HepG2 (cell line): ENCODE data around the gene ZNF189. TPM values are rescaled to one million over a fixed set of nuclear protein-coding genes. Genes with fewer than 3 reads are reported as not detected.

ENCODE experiments used
- ATM ChIP-seq: fragments of 450-650 bp; IDR thresholded peaks from 2 replicates; pipeline ENCODE4 v1.7.1; 2017; ENCODE audit warnings: mild to moderate bottlenecking, borderline replicate concordance
- CBX2 ChIP-seq, 2 experiments: fragments of 200-600 bp in 1 of 2; sonication (generic); formaldehyde crosslinking in 1 of 2; IDR thresholded peaks; 2 replicates each; pipeline versions ENCODE4 v1.7.0 to v1.8.1; 2018 to 2022; ENCODE audit warnings: low read depth in 2 of 2, low read length in 1 of 2, mild to moderate bottlenecking in 1 of 2, missing genetic modification reagents in 1 of 2
- CEBPB ChIP-seq: IDR thresholded peaks from 2 replicates; pipeline ENCODE4 v1.6.1; 2011; ENCODE audit warnings: low read depth, low read length, improper control_type of control experiment, borderline replicate concordance
- CEBPG ChIP-seq: IDR thresholded peaks from 2 replicates; pipeline ENCODE4 v1.6.1; 2016
- CHCHD3 ChIP-seq: sonication (generic); formaldehyde crosslinking; IDR thresholded peaks from 2 replicates; pipeline ENCODE4 v1.8.0; 2022; ENCODE audit warnings: mild to moderate bottlenecking, missing genetic modification reagents, moderate library complexity
- HINFP ChIP-seq: sonication (generic); formaldehyde crosslinking; IDR thresholded peaks from 2 replicates; pipeline ENCODE4 v1.4.0; 2020; ENCODE audit warnings: low read depth, mild to moderate bottlenecking, missing genetic modification reagents
- MTF2 ChIP-seq: sonication (generic); formaldehyde crosslinking; IDR thresholded peaks from 2 replicates; pipeline ENCODE4 v1.5.0; 2020; ENCODE audit warnings: missing genetic modification reagents, borderline replicate concordance
- PLRG1 ChIP-seq: fragments of 450-650 bp; conservative IDR thresholded peaks from 2 replicates; pipeline ENCODE4 v1.6.1; 2016
- SMAD9 ChIP-seq: sonication (generic); formaldehyde crosslinking; IDR thresholded peaks from 2 replicates; pipeline ENCODE4 v1.5.1; 2020; ENCODE audit warnings: mild to moderate bottlenecking, missing genetic modification reagents
- TCF7L2 ChIP-seq: IDR thresholded peaks from 2 replicates; pipeline ENCODE4 v1.6.1; 2011; ENCODE audit warnings: mild to moderate bottlenecking, low read depth, low read length, moderate library complexity
- ZMAT3 ChIP-seq: sonication (generic); formaldehyde crosslinking; conservative IDR thresholded peaks from 2 replicates; pipeline ENCODE4 v1.7.0; 2021; ENCODE audit warnings: missing genetic modification reagents
- ZNF326 ChIP-seq: sonication (generic); formaldehyde crosslinking; IDR thresholded peaks from 2 replicates; pipeline ENCODE4 v1.4.0; 2020; ENCODE audit warnings: missing genetic modification reagents, borderline replicate concordance
- ZNF407 ChIP-seq: sonication (generic); formaldehyde crosslinking; IDR thresholded peaks from one replicate; pipeline ENCODE4 v1.5.1; 2020; ENCODE audit warnings: mild to moderate bottlenecking, missing genetic modification reagents; ENCODE audit errors: not compliant biosample characterization
- ZNF562 ChIP-seq: sonication (generic); formaldehyde crosslinking; IDR thresholded peaks from 2 replicates; pipeline ENCODE4 v1.8.0; 2022; ENCODE audit warnings: missing genetic modification reagents, borderline replicate concordance
- ZNF570 ChIP-seq: sonication (generic); formaldehyde crosslinking; IDR thresholded peaks from 2 replicates; pipeline ENCODE4 v1.4.0; 2020; ENCODE audit warnings: mild to moderate bottlenecking, missing genetic modification reagents, borderline replicate concordance
- ZSCAN29 ChIP-seq: sonication (generic); formaldehyde crosslinking; conservative IDR thresholded peaks from 2 replicates; pipeline ENCODE4 v1.4.0; 2020; ENCODE audit warnings: mild to moderate bottlenecking, missing genetic modification reagents
- polyA plus RNA-seq, 8 experiments: library from polyadenylated mRNA; depleted of rRNA in 3 of 8; stranded (reverse) in 7 of 8; unstranded in 1 of 8; fragments of >200 nt; fragmentation: Illumina TruSeq in 4 of 8; extraction: Trizol in 4 of 8; gene quantifications; 2 replicates each; pipeline versions ENCODE4 v1.2.1 to v1.2.3, GENCODE V29; 2011 to 2016; ENCODE audit warnings: low read depth in 4 of 8, missing spikeins in 1 of 8, mixed read lengths in 1 of 8; ENCODE audit not compliant: insufficient read depth in 1 of 8
- total RNA-seq, 5 experiments: library from RNA; depleted of rRNA; stranded (reverse); fragments of >200 nt; fragmentation: Illumina TruSeq; extraction: Trizol; gene quantifications; 2 replicates each; pipeline ENCODE4 v1.2.3, GENCODE V29; 2016; ENCODE audit warnings: low read depth in 1 of 5
- TF ChIP-seq, protein P1 (sequence below): sonication (generic); formaldehyde crosslinking; IDR thresholded peaks from 2 replicates; pipeline ENCODE4 v1.4.0; 2020; ENCODE audit warnings: missing genetic modification reagents

The ZNF189 gene
- total and polyA plus RNA-seq, 2 of the 13 experiments (the other 11 are each of a cell fraction or from before 2014, with no cell fraction given) = 8.4 to 50.0 TPM

DNA sequence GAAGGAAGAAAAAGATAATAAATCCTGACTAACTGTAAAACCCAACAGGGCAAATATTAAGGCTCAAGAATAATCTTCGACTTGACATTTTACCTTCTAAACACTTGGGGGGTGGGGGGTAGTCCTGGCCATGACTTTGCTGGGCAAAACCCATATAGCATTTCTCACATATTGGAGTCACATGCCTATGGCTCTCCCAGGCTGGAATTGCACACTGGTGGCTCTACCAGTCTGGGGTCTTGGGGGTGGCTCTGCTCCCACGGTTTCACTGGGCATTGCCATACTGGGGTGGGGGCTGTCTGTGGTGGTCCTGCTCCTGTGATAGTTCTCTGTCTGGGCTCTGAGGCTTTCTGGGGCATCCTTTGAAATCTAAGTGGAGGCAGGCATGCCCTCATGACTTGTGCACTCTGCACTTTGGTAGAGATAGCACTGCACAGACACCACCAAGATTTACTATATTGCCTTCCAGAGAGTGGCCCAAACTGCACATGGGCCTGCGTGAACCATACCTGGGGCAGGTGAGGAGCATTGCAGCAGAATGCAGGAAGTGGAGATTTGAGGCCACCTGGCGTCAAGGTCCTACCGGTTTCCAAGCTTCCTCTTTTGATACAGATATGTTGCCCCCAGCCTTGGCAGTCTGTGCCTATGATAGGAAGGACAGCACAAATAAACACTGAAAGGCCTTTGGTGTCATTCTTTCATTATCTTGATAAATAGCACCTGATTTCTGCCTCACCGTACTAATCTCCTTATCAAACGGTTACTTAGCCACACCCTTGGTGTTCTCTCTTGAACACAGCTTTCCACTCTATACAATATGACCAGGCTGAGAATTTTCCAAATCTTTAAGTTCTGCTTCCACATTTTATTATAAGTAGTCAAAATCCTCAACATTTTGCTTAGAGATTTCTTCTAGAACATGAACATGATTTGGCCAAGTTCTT lies 43.6 kb upstream of the ZNF189 start (continued):
- TF ChIP-seq ZNF407 (no peak), PLRG1 (no peak), ZSCAN29 (CRISPR knock-in tag) (no peak), TCF7L2 (no peak), ZNF326 (CRISPR knock-in tag) (no peak), CEBPB (no peak), SMAD9 (CRISPR knock-in tag) (no peak), CHCHD3 (CRISPR knock-in tag) (no peak), MTF2 (no peak), CEBPG (no peak), ATM (no peak), ZNF570 (CRISPR knock-in tag) (no peak), CBX2 (IDR thresholded peaks at IDR 0.05; ENCODE audit: low read depth, low read length) (no peak), CBX2 (CRISPR knock-in tag; IDR thresholded peaks at IDR 0.05; ENCODE audit: low read depth) (no peak), HINFP (CRISPR knock-in tag) (0 out of 2 replicates have a peak, but pooled peaks have one; percentile 23), ZMAT3 (no peak), ZNF562 (CRISPR knock-in tag) (no peak)
- TF ChIP-seq, protein P1, sequence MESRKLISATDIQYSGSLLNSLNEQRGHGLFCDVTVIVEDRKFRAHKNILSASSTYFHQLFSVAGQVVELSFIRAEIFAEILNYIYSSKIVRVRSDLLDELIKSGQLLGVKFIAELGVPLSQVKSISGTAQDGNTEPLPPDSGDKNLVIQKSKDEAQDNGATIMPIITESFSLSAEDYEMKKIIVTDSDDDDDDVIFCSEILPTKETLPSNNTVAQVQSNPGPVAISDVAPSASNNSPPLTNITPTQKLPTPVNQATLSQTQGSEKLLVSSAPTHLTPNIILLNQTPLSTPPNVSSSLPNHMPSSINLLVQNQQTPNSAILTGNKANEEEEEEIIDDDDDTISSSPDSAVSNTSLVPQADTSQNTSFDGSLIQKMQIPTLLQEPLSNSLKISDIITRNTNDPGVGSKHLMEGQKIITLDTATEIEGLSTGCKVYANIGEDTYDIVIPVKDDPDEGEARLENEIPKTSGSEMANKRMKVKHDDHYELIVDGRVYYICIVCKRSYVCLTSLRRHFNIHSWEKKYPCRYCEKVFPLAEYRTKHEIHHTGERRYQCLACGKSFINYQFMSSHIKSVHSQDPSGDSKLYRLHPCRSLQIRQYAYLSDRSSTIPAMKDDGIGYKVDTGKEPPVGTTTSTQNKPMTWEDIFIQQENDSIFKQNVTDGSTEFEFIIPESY (CRISPR knock-in tag) = no peak
